NCI-H128 (cell line): Measurements from ENCODE around the gene ROBO1.
"Not testable (repeated sequence)": the region's sequence is repeated elsewhere in the genome, so short reads cannot be mapped to it uniquely, and the experiment has no call there.

Source experiments
- DNase-seq: peaks from one replicate; lab custom pipeline; 2025; ENCODE audit not compliant: unreplicated experiment; lab: John Stamatoyannopoulos, UW

The ROBO1 gene

GRCh38 chr3:78724859-78725258 is 1042.9 kb downstream of the ROBO1 start:
- no peak for DNase-seq

GRCh38 chr3:78724364-78724763 is 1043.4 kb downstream of the ROBO1 start:
- not testable (repeated sequence) for DNase-seq

GRCh38 chr3:78721771-78722543 is 1045.8 kb downstream of the ROBO1 start:
- DNase-seq = no peak

DNA sequence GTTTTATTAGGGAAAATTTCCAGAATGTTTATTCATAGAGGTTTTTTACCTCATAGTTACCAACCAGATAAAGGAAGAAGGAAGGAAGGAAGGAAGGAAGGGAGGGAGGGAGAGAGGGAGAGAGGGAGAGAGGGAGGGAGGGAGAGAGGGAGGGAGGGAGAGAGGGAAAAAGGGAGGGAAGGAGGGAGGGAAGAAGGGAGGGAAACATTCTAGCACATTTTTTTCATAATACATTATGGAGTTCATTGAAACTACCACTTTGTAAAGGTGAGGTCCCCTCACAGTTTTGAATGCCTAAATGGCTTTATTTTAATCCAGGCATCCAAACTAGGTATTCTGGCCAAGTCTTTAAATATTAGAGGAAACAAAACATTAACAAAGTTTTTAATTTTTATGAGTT is 1049.1 kb downstream of the ROBO1 start:
- DNase-seq = no peak

- no peak for DNase-seq
These were observed 1050.8 kb downstream of the ROBO1 start for GRCh38 chr3:78717041-78717440.

GRCh38 chr3:78712941-78713340 is 1054.9 kb downstream of the ROBO1 start:
- no peak for DNase-seq

GRCh38 chr3:78712270-78712669 is 1055.5 kb downstream of the ROBO1 start:
- DNase-seq = no peak

DNA sequence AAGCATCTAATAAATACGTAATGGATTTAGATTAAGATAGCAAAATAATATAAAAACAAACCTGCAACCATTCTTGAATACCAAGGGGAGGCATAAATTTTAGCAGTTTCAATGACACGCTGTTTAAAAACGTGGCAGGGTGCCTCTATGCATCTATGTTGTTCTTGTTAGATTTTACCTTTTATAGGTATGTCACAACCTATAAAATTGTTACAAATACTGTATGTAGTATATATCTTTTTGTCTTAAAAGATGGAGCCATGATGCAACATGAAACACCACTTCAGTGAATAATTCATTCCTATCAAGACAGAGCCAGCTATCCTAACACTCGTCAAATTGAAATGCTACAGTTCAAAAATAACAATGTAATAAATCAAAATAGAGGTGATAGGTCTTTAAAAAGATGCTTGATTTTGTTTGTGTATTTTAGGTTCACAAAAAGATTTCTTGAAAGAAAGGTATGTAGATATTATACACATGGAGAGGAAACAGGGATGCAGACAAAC is 1059.2 kb downstream of the ROBO1 start:
- DNase-seq = no peak

DNA sequence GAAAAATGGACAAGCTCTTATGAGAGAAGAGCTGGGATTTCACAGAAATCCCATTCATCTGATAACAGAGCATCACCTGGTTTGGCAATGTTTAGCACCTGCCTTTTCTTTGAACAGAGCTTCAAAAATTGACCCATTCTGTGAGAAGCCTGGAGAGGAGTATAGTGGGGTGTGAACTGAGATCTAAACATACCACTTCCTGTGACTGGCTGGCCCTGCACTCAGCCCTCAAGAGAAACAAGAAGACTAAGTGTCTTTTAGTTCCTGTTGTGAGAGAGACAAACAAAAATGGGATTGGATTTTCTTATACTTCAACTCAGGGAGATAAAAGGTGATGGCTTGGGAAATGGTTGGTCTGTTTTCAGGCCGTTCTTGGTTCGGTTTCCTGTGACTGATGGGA is 1060.2 kb downstream of the ROBO1 start:
- no peak for DNase-seq

GRCh38 chr3:78706906-78707523 is 1060.8 kb downstream of the ROBO1 start:
- DNase-seq = no peak

GRCh38 chr3:78703944-78704343 is 1063.9 kb downstream of the ROBO1 start:
- DNase-seq = no peak

- no peak for DNase-seq
These were observed 1066.3 kb downstream of the ROBO1 start for GRCh38 chr3:78701537-78701936.

DNA sequence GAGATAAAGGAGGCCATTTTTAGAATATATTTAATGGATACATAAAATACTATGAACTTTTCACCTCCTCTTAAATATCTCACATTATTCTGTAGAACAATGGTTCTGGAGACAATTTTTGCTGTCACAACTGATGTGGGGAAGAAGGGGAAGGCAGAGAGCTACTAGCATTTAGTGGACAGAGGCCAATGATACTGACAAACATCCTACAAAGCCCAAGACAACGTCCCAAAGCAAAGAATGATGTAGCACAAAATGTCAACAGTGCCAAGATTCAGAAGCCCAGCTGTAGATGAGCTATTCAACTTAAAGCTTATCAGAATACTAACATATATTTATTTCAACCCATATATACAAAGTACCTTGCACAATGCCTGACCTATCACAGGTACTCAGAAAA is 1069.4 kb downstream of the ROBO1 start:
- DNase-seq = no peak

DNA sequence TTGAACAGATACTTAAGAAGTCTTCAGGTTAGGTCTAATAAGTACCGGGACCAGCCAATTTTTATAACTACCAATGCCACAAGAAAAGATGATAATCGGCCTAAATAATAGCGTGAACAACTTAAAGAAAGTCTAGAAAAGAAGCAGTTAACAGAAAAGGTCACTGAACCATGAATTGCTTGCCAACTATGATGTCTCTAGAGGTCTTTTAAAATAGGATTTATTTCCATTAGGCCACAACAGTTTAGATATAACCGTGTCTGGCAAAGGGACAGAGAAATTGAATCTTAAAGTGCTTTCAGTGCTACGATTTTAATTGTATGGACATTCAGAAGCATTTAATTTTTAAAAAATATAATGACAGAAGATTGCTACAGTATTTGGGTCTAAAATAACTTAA is 1070.4 kb downstream of the ROBO1 start:
- DNase-seq = no peak

- no peak for DNase-seq
These were observed 1077.0 kb downstream of the ROBO1 start for GRCh38 chr3:78690766-78691165.

- no peak for DNase-seq
These were observed 1078.4 kb downstream of the ROBO1 start for GRCh38 chr3:78689378-78689777.

GRCh38 chr3:78687520-78687919 is 1080.3 kb downstream of the ROBO1 start:
- DNase-seq = no peak

- DNase-seq = no peak
These were observed 1084.5 kb downstream of the ROBO1 start for GRCh38 chr3:78683284-78683683.

GRCh38 chr3:78675119-78675805 is 1092.5 kb downstream of the ROBO1 start:
- not testable (repeated sequence) for DNase-seq

DNA sequence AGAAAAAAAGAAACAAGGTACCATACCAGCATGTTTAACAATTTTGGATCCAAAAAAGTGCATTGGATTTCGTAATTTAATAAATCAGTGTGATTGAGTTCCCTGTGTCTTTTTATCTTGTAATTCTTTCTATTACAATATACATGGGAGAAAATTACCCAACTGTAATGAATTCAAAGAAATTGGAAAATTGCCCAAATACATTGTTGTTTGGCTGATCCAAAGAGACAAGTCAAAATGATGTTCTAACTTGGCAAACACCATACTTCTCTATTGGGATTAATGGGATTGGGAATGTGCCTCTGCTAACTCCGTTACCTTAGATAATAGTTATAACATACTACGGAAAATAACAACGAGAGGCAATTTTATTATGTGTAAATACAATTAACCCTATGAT is 1097.1 kb downstream of the ROBO1 start:
- no peak for DNase-seq

DNA sequence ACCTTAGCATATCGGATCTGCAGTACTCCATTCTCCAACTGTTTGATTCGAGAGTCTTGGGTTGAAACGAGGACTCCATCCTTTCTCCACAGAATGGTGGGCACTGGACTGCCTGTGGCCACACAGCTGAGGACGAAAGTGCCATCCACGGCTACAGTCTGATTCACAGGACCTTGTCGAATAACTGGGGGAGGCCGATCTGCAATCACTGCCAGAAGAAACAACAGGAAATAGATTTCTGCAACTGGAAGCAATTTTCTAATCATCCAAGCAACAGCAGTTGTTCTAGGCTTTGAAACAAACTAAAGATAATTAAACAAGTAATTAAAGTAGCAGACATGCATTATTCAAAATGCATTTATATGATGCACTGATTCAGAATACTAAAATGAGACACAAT is 1097.7 kb downstream of the ROBO1 start:
- DNase-seq = no peak

DNA sequence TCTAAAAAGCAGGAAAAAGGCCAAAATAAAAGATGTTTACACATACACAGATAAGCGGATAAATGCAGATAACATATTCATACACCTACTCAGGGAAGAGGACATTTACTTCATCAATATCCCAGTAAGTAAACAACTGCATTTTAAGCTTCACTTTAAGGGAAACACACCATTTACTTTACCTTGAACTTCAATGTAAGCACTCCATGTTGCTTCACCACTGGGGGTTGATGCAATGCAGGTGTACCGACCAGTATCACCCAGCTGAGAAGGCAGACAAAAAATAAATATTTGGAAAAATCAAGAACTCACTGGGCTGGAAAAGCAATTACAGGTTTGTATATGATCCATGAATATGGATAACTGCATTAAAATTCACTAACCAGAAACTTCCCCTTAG is 1099.5 kb downstream of the ROBO1 start:
- no peak for DNase-seq
